NCI-H1694 treated with DMSO at 0.1 percent for 48 hours (cell line): ENCODE data around the gene CBX5.

Experiments
- DNase-seq: peaks from one replicate; lab custom pipeline; 2025; lab: John Stamatoyannopoulos, UW

The CBX5 gene

GRCh38 chr12:54225666-54226065, 54.3 kb downstream of the CBX5 start:
- no peak for DNase-seq

GRCh38 chr12:54222609-54223008, 57.3 kb downstream of the CBX5 start:
- DNase-seq = no peak

GRCh38 chr12:54221402-54221984, 58.4 kb downstream of the CBX5 start:
- no peak for DNase-seq

GRCh38 chr12:54220567-54220966, 59.4 kb downstream of the CBX5 start:
- DNase-seq = no peak

GRCh38 chr12:54220092-54220557, 59.8 kb downstream of the CBX5 start:
- peak; percentile 43 for DNase-seq

- DNase-seq = no peak
Measured at GRCh38 chr12:54217774-54218241, 62.1 kb downstream of the CBX5 start.

GRCh38 chr12:54216797-54217661, 62.9 kb downstream of the CBX5 start:
- DNase-seq = peak; percentile 84

- DNase-seq = peak; percentile 57
Measured at GRCh38 chr12:54215989-54216796, 63.7 kb downstream of the CBX5 start.

- DNase-seq = peak; percentile 88
Measured at GRCh38 chr12:54214553-54215406, 65.1 kb downstream of the CBX5 start.

GRCh38 chr12:54213079-54213478, 66.8 kb downstream of the CBX5 start:
- DNase-seq = no peak

GRCh38 chr12:54211920-54212319, 68.0 kb downstream of the CBX5 start:
- no peak for DNase-seq

- DNase-seq = no peak
Measured at GRCh38 chr12:54210400-54210790, 69.5 kb downstream of the CBX5 start.

- DNase-seq = no peak
Measured at GRCh38 chr12:54208591-54208990, 71.3 kb downstream of the CBX5 start.

GRCh38 chr12:54207539-54208294, 72.2 kb downstream of the CBX5 start:
- DNase-seq = peak; percentile 35

GRCh38 chr12:54206791-54207190, 73.1 kb downstream of the CBX5 start:
- peak; percentile 69 for DNase-seq

GRCh38 chr12:54204316-54204715, 75.6 kb downstream of the CBX5 start:
- no peak for DNase-seq

GRCh38 chr12:54201001-54201794, 78.7 kb downstream of the CBX5 start:
- peak; percentile 55 for DNase-seq

- no peak for DNase-seq
Measured at GRCh38 chr12:54200412-54200811, 79.5 kb downstream of the CBX5 start.

GRCh38 chr12:54199917-54200316, 80.0 kb downstream of the CBX5 start:
- no peak for DNase-seq

- DNase-seq = no peak
Measured at GRCh38 chr12:54199034-54199433, 80.9 kb downstream of the CBX5 start.
